OCI-LY7 (cell line): ENCODE results near the gene TTLL3. TPM values are rescaled to one million over a fixed set of nuclear protein-coding genes. Genes with fewer than 3 reads are reported as not detected.
A peak's percentile ranks its signal among the peaks of the same experiment; 100 is the strongest.

Experiments used
- BruUV-seq: library from RNA; stranded (reverse); fragments of 400-500 nt; replicated peaks from 2 replicates; lab custom pipeline; 2021; lab: Mats Ljungman, UMichigan
- CTCF ChIA-PET: fragments of 300-600 bp; sonication (Branson Sonifier 250); formaldehyde crosslinking; loops from one replicate; lab custom pipeline; 2022; ENCODE audit warnings: antibody characterized with exemption; ENCODE audit not compliant: unreplicated experiment; lab: Charles Lee
- POLR2A ChIA-PET: fragments of 300-600 bp; sonication (Branson Sonifier 250); formaldehyde crosslinking; loops from one replicate; lab custom pipeline; 2022; ENCODE audit warnings: antibody characterized with exemption; lab: Charles Lee
- DNase-seq: peaks from one replicate; pipeline ENCODE4 v3.0.0-alpha.2; 2015; ENCODE audit warnings: low spot score
- H2AFZ ChIP-seq: fragments of 200-600 bp; sonication (generic), shearing (Covaris generic); 2 replicates; pipeline ENCODE4 v1.6.1; 2014; ENCODE audit warnings: mild to moderate bottlenecking, antibody characterized with exemption, low read length, moderate library complexity
- H3K27ac ChIP-seq: fragments of 200-600 bp; sonication (generic); 2 replicates; pipeline ENCODE4 v1.5.1; 2014; ENCODE audit warnings: mixed run types, low read depth, mild to moderate bottlenecking, moderate library complexity, low read length, inconsistent platforms; ENCODE audit not compliant: poor library complexity, severe bottlenecking
- H3K36me3 ChIP-seq: fragments of 200-600 bp; sonication (generic); 2 replicates; pipeline ENCODE4 v1.6.1; 2014; ENCODE audit warnings: mild to moderate bottlenecking, antibody characterized with exemption, low read length, moderate library complexity, mixed read lengths; ENCODE audit not compliant: insufficient read depth
- H3K4me1 ChIP-seq: fragments of 200-600 bp; sonication (generic); 2 replicates; pipeline ENCODE4 v1.5.1; 2014; ENCODE audit warnings: mild to moderate bottlenecking, low read length; ENCODE audit not compliant: insufficient read depth, poor library complexity, severe bottlenecking
- H3K4me2 ChIP-seq: fragments of 200-600 bp; sonication (generic); 2 replicates; pipeline ENCODE4 v1.6.1; 2014; ENCODE audit warnings: mild to moderate bottlenecking, low read length
- H3K4me3 ChIP-seq: fragments of 200-600 bp; sonication (generic); 2 replicates; pipeline ENCODE4 v1.5.1; 2014; ENCODE audit warnings: mild to moderate bottlenecking, low read depth, low read length; ENCODE audit not compliant: poor library complexity, severe bottlenecking
- H3K79me2 ChIP-seq: fragments of 200-600 bp; sonication (generic); 2 replicates; pipeline ENCODE4 v1.6.1; 2016; ENCODE audit warnings: low read depth, mild to moderate bottlenecking, low read length, moderate library complexity, mixed read lengths; ENCODE audit not compliant: insufficient read depth
- H3K9me2 ChIP-seq: fragments of 200-600 bp; sonication (generic); 2 replicates; pipeline ENCODE4 v1.6.1; 2016; ENCODE audit warnings: mild to moderate bottlenecking, low read length, mixed read lengths; ENCODE audit not compliant: insufficient read depth
- H3K9me3 ChIP-seq: fragments of 200-600 bp; sonication (generic); 2 replicates; pipeline ENCODE4 v1.6.1; 2014; ENCODE audit warnings: mild to moderate bottlenecking, mixed run types, low read length, mixed read lengths
- H4K20me1 ChIP-seq: fragments of 200-600 bp; sonication (generic); 2 replicates; pipeline ENCODE4 v1.6.1; 2014; ENCODE audit warnings: mild to moderate bottlenecking, antibody characterized with exemption, low read length, moderate library complexity, mixed read lengths; ENCODE audit not compliant: insufficient read depth
- CTCF ChIP-seq: fragments of 200-600 bp; sonication (generic); conservative IDR thresholded peaks from 2 replicates; pipeline ENCODE4 v1.5.1; 2014; ENCODE audit warnings: mild to moderate bottlenecking, antibody characterized with exemption, low read length, moderate library complexity, mixed read lengths
- EZH2phosphoT487 ChIP-seq: fragments of 200-600 bp; sonication (generic); IDR thresholded peaks from 2 replicates; pipeline ENCODE4 v1.6.1; 2018; ENCODE audit warnings: low read depth, borderline replicate concordance, mild to moderate bottlenecking, mixed run types, antibody characterized with exemption, low read length, moderate library complexity, mixed read lengths
- intact Hi-C: fragments of 100-400 bp; cut with micrococcal nuclease; formaldehyde crosslinking; loops from one replicate; pipeline ENCODE4 v1.10.0; 2022; ENCODE audit not compliant: unreplicated experiment
- total RNA-seq, 2 experiments: library from RNA; depleted of rRNA in 1 of 2; stranded (reverse); fragments of >200 nt in 1 of 2; shearing (Covaris generic) in 1 of 2; gene quantifications; 2 replicates each; pipeline ENCODE4 v1.2.3, GENCODE V29; 2014 to 2022

The TTLL3 gene
- total RNA-seq, 2 experiments from 2014 or later, result 65.4 to 127 TPM

- peak; percentile 22 for DNase-seq
- BruUV-seq, result no TSS peak
- Histone ChIP-seq H4K20me1 (no peaks in the 10 kb centered on the region), H3K27ac (peak overlapping the region; percentile 84), H3K9me3 (no peaks in the 10 kb centered on the region), H3K4me3 (peak overlapping the region; percentile 33), H3K36me3 (peaks cover 44% of the 10 kb centered on the region), H3K9me2 (no peaks in the 10 kb centered on the region), H3K4me1 (peaks cover 52% of the 10 kb centered on the region), H3K79me2 (no peaks in the 10 kb centered on the region), H3K4me2 (peak overlapping the region; percentile 57), H2AFZ (peak overlapping the region; percentile 33; the same call in 1 of the 2 replicates)
- TF ChIP-seq EZH2phosphoT487 (no peak), CTCF (no peak)
- intact Hi-C loops, result loop anchor here (1.0 kb wide), 1 partner anchor 29 kb away; no protein-coding TSS in a partner anchor
- POLR2A ChIA-PET, result interaction anchor here (0.6 to 2.1 kb wide), 8 partner anchors 9 to 818 kb away, joined by 3 to 8 read pairs (median 4); partner anchors contain the start of genes ARPC4, RAD18 and TADA3
- CTCF ChIA-PET, result interaction anchor here (1.6 kb wide), 1 partner anchor 9 kb away, joined by 5 read pairs; no protein-coding TSS in a partner anchor
These were observed 29.2 kb upstream of the TTLL3 start for GRCh38 chr3:9780910-9781309.

GRCh38 chr3:9781551-9781950 lies 28.5 kb upstream of the TTLL3 start:
- Histone ChIP-seq H3K9me3 (no peaks in the 10 kb centered on the region), H3K4me2 (peak overlapping the region; percentile 57), H3K4me3 (no peak overlapping the region), H3K9me2 (no peaks in the 10 kb centered on the region), H3K36me3 (peaks cover 51% of the 10 kb centered on the region), H3K4me1 (peaks cover 52% of the 10 kb centered on the region), H3K79me2 (no peaks in the 10 kb centered on the region), H3K27ac (peak overlapping the region; percentile 84), H2AFZ (no peak overlapping the region), H4K20me1 (no peaks in the 10 kb centered on the region)
- POLR2A ChIA-PET, result interaction anchor here (0.5 to 2.1 kb wide), 11 partner anchors 8 to 819 kb away, joined by 3 to 8 read pairs (median 3); partner anchors contain the start of genes ARPC4, RAD18 and TADA3
- DNase-seq, result peak; percentile 35
- BruUV-seq, result no TSS peak
- intact Hi-C loops, result no loop called here
- CTCF ChIA-PET, result no interaction called here
- TF ChIP-seq EZH2phosphoT487, result no peak
- no peak for TF ChIP-seq CTCF

GRCh38 chr3:9781978-9782603 lies 28.0 kb upstream of the TTLL3 start:
- Histone ChIP-seq H2AFZ (no peak overlapping the region), H3K79me2 (no peaks in the 10 kb centered on the region), H3K9me3 (no peaks in the 10 kb centered on the region), H3K4me3 (no peak overlapping the region), H3K4me1 (peaks cover 52% of the 10 kb centered on the region), H4K20me1 (no peaks in the 10 kb centered on the region), H3K9me2 (no peaks in the 10 kb centered on the region), H3K4me2 (peak overlapping the region; percentile 57), H3K27ac (peak overlapping the region; percentile 84), H3K36me3 (peaks cover 56% of the 10 kb centered on the region)
- POLR2A ChIA-PET, result interaction anchor here (0.5 to 2.1 kb wide), 8 partner anchors 9 to 296 kb away, joined by 3 to 8 read pairs (median 3); partner anchors contain the start of genes ARPC4 and TADA3
- intact Hi-C loops, result no loop called here
- DNase-seq, result peak; percentile 23
- CTCF ChIA-PET, result no interaction called here
- TF ChIP-seq EZH2phosphoT487 (no peak), CTCF (no peak)
- TSS peak; percentile 20 for BruUV-seq
